ENCODE results near the gene SLC25A30.
"Not testable (repeated sequence)": the region's sequence is repeated elsewhere in the genome, so short reads cannot be mapped to it uniquely, and the experiment has no call there.

The SLC25A30 gene

GRCh38 chr13:45376651-45377050 is 41.5 kb downstream of the SLC25A30 start:
- not testable (repeated sequence) for H3K9ac ChIP-seq (ENCODE audit: low read length); DNase-seq

GRCh38 chr13:45374917-45375316 is 43.3 kb downstream of the SLC25A30 start:
- Histone ChIP-seq H3K9me2 (replicated peaks; ENCODE audit: insufficient read depth, low read length) (no peaks in the 10 kb centered on the region), H3K9me3 (replicated peaks; ENCODE audit: insufficient read depth, low read length) (no peaks in the 10 kb centered on the region), H3K4me1 (ENCODE audit: low read length) (no peaks in the 10 kb centered on the region), H3K4me2 (ENCODE audit: low read depth, low read length) (no peak overlapping the region), H3K27ac (ENCODE audit: low read length) (no peak overlapping the region), H3K27me3 (replicated peaks; ENCODE audit: insufficient read depth, low read length) (no peaks in the 10 kb centered on the region), H3K36me3 (replicated peaks; ENCODE audit: insufficient read depth, low read length) (no peaks in the 10 kb centered on the region), H3K9ac (ENCODE audit: low read length) (no peak overlapping the region), H2AFZ (ENCODE audit: low read length) (no peak overlapping the region), H4K20me1 (ENCODE audit: insufficient read depth, low read length) (no peaks in the 10 kb centered on the region), H3F3A (ENCODE audit: insufficient read depth, low read length) (no peaks in the 10 kb centered on the region), H3K4me3 (ENCODE audit: low read length) (no peak overlapping the region), H3K79me2 (ENCODE audit: low read length) (no peaks in the 10 kb centered on the region)
- no peak for DNase-seq
- TF ChIP-seq, protein P1, sequence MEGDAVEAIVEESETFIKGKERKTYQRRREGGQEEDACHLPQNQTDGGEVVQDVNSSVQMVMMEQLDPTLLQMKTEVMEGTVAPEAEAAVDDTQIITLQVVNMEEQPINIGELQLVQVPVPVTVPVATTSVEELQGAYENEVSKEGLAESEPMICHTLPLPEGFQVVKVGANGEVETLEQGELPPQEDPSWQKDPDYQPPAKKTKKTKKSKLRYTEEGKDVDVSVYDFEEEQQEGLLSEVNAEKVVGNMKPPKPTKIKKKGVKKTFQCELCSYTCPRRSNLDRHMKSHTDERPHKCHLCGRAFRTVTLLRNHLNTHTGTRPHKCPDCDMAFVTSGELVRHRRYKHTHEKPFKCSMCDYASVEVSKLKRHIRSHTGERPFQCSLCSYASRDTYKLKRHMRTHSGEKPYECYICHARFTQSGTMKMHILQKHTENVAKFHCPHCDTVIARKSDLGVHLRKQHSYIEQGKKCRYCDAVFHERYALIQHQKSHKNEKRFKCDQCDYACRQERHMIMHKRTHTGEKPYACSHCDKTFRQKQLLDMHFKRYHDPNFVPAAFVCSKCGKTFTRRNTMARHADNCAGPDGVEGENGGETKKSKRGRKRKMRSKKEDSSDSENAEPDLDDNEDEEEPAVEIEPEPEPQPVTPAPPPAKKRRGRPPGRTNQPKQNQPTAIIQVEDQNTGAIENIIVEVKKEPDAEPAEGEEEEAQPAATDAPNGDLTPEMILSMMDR (IDR thresholded peaks at IDR 0.05; ENCODE audit: low read length), result no peak
- TF ChIP-seq EZH2 (optimal IDR thresholded peaks at IDR 0.05; ENCODE audit: low read depth, low read length) (no peak), EZH2phosphoT487 (IDR thresholded peaks at IDR 0.05; ENCODE audit: low read length) (no peak)

More at GRCh38 chr13:45376651-45377050, 41.5 kb downstream of the SLC25A30 start:
- not testable (repeated sequence) for H3F3A ChIP-seq (ENCODE audit: insufficient read depth, low read length); H3K4me3 ChIP-seq (ENCODE audit: low read length); H3K4me1 ChIP-seq (ENCODE audit: low read length); H4K20me1 ChIP-seq (ENCODE audit: insufficient read depth, low read length); H3K79me2 ChIP-seq (ENCODE audit: low read length); H3K4me2 ChIP-seq (ENCODE audit: low read depth, low read length); H3K27ac ChIP-seq (ENCODE audit: low read length); H3K9me2 ChIP-seq (replicated peaks; ENCODE audit: insufficient read depth, low read length); H2AFZ ChIP-seq (ENCODE audit: low read length); H3K36me3 ChIP-seq (replicated peaks; ENCODE audit: insufficient read depth, low read length); H3K27me3 ChIP-seq (replicated peaks; ENCODE audit: insufficient read depth, low read length); H3K9me3 ChIP-seq (replicated peaks; ENCODE audit: insufficient read depth, low read length)

GRCh38 chr13:45373162-45373547 is 45.0 kb downstream of the SLC25A30 start:
- Histone ChIP-seq H3K9me2 (replicated peaks; ENCODE audit: insufficient read depth, low read length) (no peaks in the 10 kb centered on the region), H3K79me2 (ENCODE audit: low read length) (no peaks in the 10 kb centered on the region), H3K27ac (ENCODE audit: low read length) (no peak overlapping the region), H3K9me3 (replicated peaks; ENCODE audit: insufficient read depth, low read length) (no peaks in the 10 kb centered on the region), H3F3A (ENCODE audit: insufficient read depth, low read length) (no peaks in the 10 kb centered on the region), H3K4me3 (ENCODE audit: low read length) (no peak overlapping the region), H3K4me2 (ENCODE audit: low read depth, low read length) (no peak overlapping the region), H3K36me3 (replicated peaks; ENCODE audit: insufficient read depth, low read length) (no peaks in the 10 kb centered on the region), H3K9ac (ENCODE audit: low read length) (no peak overlapping the region), H4K20me1 (ENCODE audit: insufficient read depth, low read length) (no peaks in the 10 kb centered on the region), H3K27me3 (replicated peaks; ENCODE audit: insufficient read depth, low read length) (no peaks in the 10 kb centered on the region), H3K4me1 (ENCODE audit: low read length) (no peaks in the 10 kb centered on the region), H2AFZ (ENCODE audit: low read length) (no peak overlapping the region)
- no peak for TF ChIP-seq EZH2 (optimal IDR thresholded peaks at IDR 0.05; ENCODE audit: low read depth, low read length)
- TF ChIP-seq EZH2phosphoT487 (IDR thresholded peaks at IDR 0.05; ENCODE audit: low read length), result no peak
- TF ChIP-seq, protein P1 (IDR thresholded peaks at IDR 0.05; ENCODE audit: low read length), result no peak
- DNase-seq, result no peak

GRCh38 chr13:45372189-45373161 is 45.7 kb downstream of the SLC25A30 start:
- Histone ChIP-seq H3K9ac (ENCODE audit: low read length) (no peak overlapping the region), H3K4me2 (ENCODE audit: low read depth, low read length) (no peak overlapping the region), H3K4me1 (ENCODE audit: low read length) (no peaks in the 10 kb centered on the region), H4K20me1 (ENCODE audit: insufficient read depth, low read length) (no peaks in the 10 kb centered on the region), H3K9me2 (replicated peaks; ENCODE audit: insufficient read depth, low read length) (no peaks in the 10 kb centered on the region), H3K9me3 (replicated peaks; ENCODE audit: insufficient read depth, low read length) (no peaks in the 10 kb centered on the region), H2AFZ (ENCODE audit: low read length) (no peak overlapping the region), H3K27me3 (replicated peaks; ENCODE audit: insufficient read depth, low read length) (no peaks in the 10 kb centered on the region), H3K79me2 (ENCODE audit: low read length) (no peaks in the 10 kb centered on the region), H3K4me3 (ENCODE audit: low read length) (no peak overlapping the region), H3K27ac (ENCODE audit: low read length) (no peak overlapping the region), H3F3A (ENCODE audit: insufficient read depth, low read length) (no peaks in the 10 kb centered on the region), H3K36me3 (replicated peaks; ENCODE audit: insufficient read depth, low read length) (no peaks in the 10 kb centered on the region)
- no peak for TF ChIP-seq EZH2phosphoT487 (IDR thresholded peaks at IDR 0.05; ENCODE audit: low read length)
- TF ChIP-seq EZH2 (optimal IDR thresholded peaks at IDR 0.05; ENCODE audit: low read depth, low read length), result no peak
- TF ChIP-seq, protein P1 (IDR thresholded peaks at IDR 0.05; ENCODE audit: low read length), result no peak
- DNase-seq, result no peak

Measured in MM.1S (cell line).